MM.1S (cell line): Measurements from ENCODE around the gene XPO6.

ENCODE experiments used
- DNase-seq: peaks from one replicate; pipeline ENCODE4 v3.0.0-alpha.2; 2015
- H2AFZ ChIP-seq: fragments of 300-600 bp; sonication (generic); 2 replicates; pipeline ENCODE4 v1.6.0; 2016; ENCODE audit warnings: antibody characterized with exemption, low read length
- H3F3A ChIP-seq: fragments of 300-600 bp; sonication (generic); 2 replicates; pipeline ENCODE4 v1.6.1; 2016; ENCODE audit warnings: mild to moderate bottlenecking, antibody characterized with exemption, low read length, moderate library complexity, mixed read lengths; ENCODE audit not compliant: insufficient read depth
- H3K27ac ChIP-seq: fragments of 300-600 bp; sonication (generic); 2 replicates; pipeline ENCODE4 v1.5.1; 2016; ENCODE audit warnings: mild to moderate bottlenecking, low read length
- H3K27me3 ChIP-seq: fragments of 300-600 bp; sonication (generic); replicated peaks from 2 replicates; pipeline ENCODE4 v1.6.0; 2016; ENCODE audit warnings: low read length; ENCODE audit not compliant: insufficient read depth
- H3K36me3 ChIP-seq: fragments of 300-600 bp; sonication (generic); replicated peaks from 2 replicates; pipeline ENCODE4 v1.6.1; 2016; ENCODE audit warnings: mild to moderate bottlenecking, low read length, mixed read lengths; ENCODE audit not compliant: insufficient read depth
- H3K4me1 ChIP-seq: fragments of 300-600 bp; sonication (generic); 2 replicates; pipeline ENCODE4 v1.6.1; 2016; ENCODE audit warnings: low read length, mixed read lengths
- H3K4me2 ChIP-seq: fragments of 300-600 bp; sonication (generic); 2 replicates; pipeline ENCODE4 v1.6.0; 2016; ENCODE audit warnings: low read depth, low read length
- H3K4me3 ChIP-seq: fragments of 300-600 bp; sonication (generic); 2 replicates; pipeline ENCODE4 v1.5.1; 2016; ENCODE audit warnings: low read length, mixed read lengths
- H3K79me2 ChIP-seq: fragments of 300-600 bp; sonication (generic); 2 replicates; pipeline ENCODE4 v1.6.1; 2016; ENCODE audit warnings: mixed run types, low read length, mixed read lengths
- H3K9ac ChIP-seq: fragments of 300-600 bp; sonication (generic); 2 replicates; pipeline ENCODE4 v1.6.1; 2016; ENCODE audit warnings: low read length, mixed read lengths
- H3K9me2 ChIP-seq: fragments of 300-600 bp; sonication (generic); replicated peaks from 2 replicates; pipeline ENCODE4 v1.6.1; 2016; ENCODE audit warnings: mild to moderate bottlenecking, low read length, mixed read lengths; ENCODE audit not compliant: insufficient read depth
- H3K9me3 ChIP-seq: fragments of 300-600 bp; sonication (generic); replicated peaks from 2 replicates; pipeline ENCODE4 v1.6.1; 2016; ENCODE audit warnings: mild to moderate bottlenecking, low read length, mixed read lengths; ENCODE audit not compliant: insufficient read depth
- H4K20me1 ChIP-seq: fragments of 300-600 bp; sonication (generic); 2 replicates; pipeline ENCODE4 v1.6.1; 2016; ENCODE audit warnings: mild to moderate bottlenecking, low read length, moderate library complexity, mixed read lengths; ENCODE audit not compliant: insufficient read depth
- CTCF ChIP-seq: fragments of 300-600 bp; sonication (generic); IDR thresholded peaks from 2 replicates; pipeline ENCODE4 v1.5.1; 2016; ENCODE audit warnings: antibody characterized with exemption, low read length, mixed read lengths
- EZH2 ChIP-seq: fragments of 300-600 bp; sonication (generic); optimal IDR thresholded peaks from 2 replicates; pipeline ENCODE3; 2017; ENCODE audit warnings: low read depth, mild to moderate bottlenecking, antibody characterized with exemption, low read length, mixed read lengths
- EZH2phosphoT487 ChIP-seq: fragments of 300-600 bp; sonication (generic); IDR thresholded peaks from 2 replicates; pipeline ENCODE4 v1.6.1; 2018; ENCODE audit warnings: antibody characterized with exemption, low read length

The XPO6 gene

GRCh38 chr16:28110074-28110473 is 101.7 kb downstream of the XPO6 start:
- TF ChIP-seq EZH2phosphoT487 (no peak), EZH2 (no peak), CTCF (no peak)
- Histone ChIP-seq H3K79me2 (peaks cover 4% of the 10 kb centered on the region; the same call in 1 of the 2 replicates), H4K20me1 (no peaks in the 10 kb centered on the region), H3K27ac (no peak overlapping the region), H2AFZ (no peak overlapping the region), H3K36me3 (peaks cover 5% of the 10 kb centered on the region; the same call in 1 of the 2 replicates), H3K4me2 (no peak overlapping the region), H3K9me2 (no peaks in the 10 kb centered on the region), H3K4me1 (no peaks in the 10 kb centered on the region), H3K9ac (no peak overlapping the region), H3K4me3 (no peak overlapping the region), H3K27me3 (no peaks in the 10 kb centered on the region), H3F3A (no peaks in the 10 kb centered on the region), H3K9me3 (no peaks in the 10 kb centered on the region)
- no peak for DNase-seq

- Histone ChIP-seq H3K9me2 (no peaks in the 10 kb centered on the region), H3K36me3 (peaks cover 5% of the 10 kb centered on the region; the same call in 1 of the 2 replicates), H4K20me1 (no peaks in the 10 kb centered on the region), H3K4me3 (no peak overlapping the region), H3K9me3 (no peaks in the 10 kb centered on the region), H2AFZ (no peak overlapping the region), H3K4me1 (no peaks in the 10 kb centered on the region), H3K4me2 (no peak overlapping the region), H3K79me2 (peaks cover 4% of the 10 kb centered on the region; the same call in 1 of the 2 replicates), H3K27me3 (no peaks in the 10 kb centered on the region), H3K9ac (no peak overlapping the region), H3F3A (no peaks in the 10 kb centered on the region), H3K27ac (no peak overlapping the region)
- no peak for DNase-seq
- TF ChIP-seq EZH2 (no peak), EZH2phosphoT487 (no peak), CTCF (no peak)
These were observed 103.0 kb downstream of the XPO6 start for GRCh38 chr16:28108590-28109247.

- no peaks in the 10 kb centered on the region for H3K9me3 ChIP-seq
- H3F3A ChIP-seq, result no peaks in the 10 kb centered on the region
- H3K36me3 ChIP-seq, result peaks cover 11% of the 10 kb centered on the region
- no peak overlapping the region for H3K9ac ChIP-seq
- H3K4me2 ChIP-seq, result no peak overlapping the region
- H3K27ac ChIP-seq, result no peak overlapping the region
- no peak for TF ChIP-seq EZH2phosphoT487
- TF ChIP-seq CTCF, result no peak
- TF ChIP-seq EZH2, result no peak
- H3K79me2 ChIP-seq, result peaks cover 4% of the 10 kb centered on the region; the same call in 1 of the 2 replicates
- H4K20me1 ChIP-seq, result no peaks in the 10 kb centered on the region
- no peak for DNase-seq
- no peak overlapping the region for H2AFZ ChIP-seq
- no peak overlapping the region for H3K4me3 ChIP-seq
- no peaks in the 10 kb centered on the region for H3K4me1 ChIP-seq
- no peaks in the 10 kb centered on the region for H3K27me3 ChIP-seq
- H3K9me2 ChIP-seq, result no peaks in the 10 kb centered on the region
These were observed 104.5 kb downstream of the XPO6 start for GRCh38 chr16:28107232-28107631.
